Measurements from ENCODE around the gene ITGA3. TPM values are rescaled to one million over a fixed set of nuclear protein-coding genes. Genes with fewer than 3 reads are reported as not detected.

Gene ITGA3
- polyA plus RNA-seq, 1 of the 3 experiments (the other 2 are of a cell fraction) = 766 TPM

DNA sequence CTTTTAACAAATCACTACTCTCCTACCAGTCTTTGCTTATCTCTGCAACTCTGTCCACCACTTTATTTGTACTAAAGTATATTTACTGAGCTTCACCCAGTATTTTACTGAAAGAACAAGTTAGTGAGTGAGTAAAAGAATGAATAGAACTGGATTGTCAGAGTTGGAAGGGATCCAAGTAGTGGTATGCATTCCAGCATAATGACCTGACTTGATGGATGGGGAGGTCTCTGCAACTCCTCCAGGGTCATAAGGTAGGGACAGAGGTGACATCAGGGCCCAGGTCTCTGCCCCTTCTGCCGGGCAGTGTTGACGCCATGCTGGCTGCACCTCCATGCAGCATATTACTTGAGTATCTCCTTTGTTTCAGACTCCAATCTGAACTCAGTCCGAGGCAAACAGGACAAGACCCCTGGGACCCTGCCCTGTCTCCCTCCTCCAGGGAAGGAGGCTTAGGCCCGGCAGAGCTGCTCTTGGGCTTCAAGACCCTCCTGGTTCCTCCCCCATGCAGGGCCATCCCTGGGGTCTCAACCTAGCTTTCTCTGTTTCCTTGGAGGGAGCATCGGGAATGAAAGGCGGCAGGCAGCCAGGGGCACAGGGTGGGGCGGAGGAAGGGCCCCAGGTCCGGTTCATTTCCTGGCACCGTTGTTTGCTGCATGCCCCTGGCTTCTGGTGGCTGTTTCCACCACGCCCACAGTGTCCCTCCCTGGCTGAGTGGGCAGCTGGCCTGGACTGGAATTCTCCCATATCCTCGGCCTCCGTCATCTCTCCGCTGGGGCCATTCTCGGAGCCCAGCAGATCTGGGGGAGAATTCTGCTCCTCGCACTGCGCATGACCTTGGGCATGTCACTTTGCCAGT lies 12.4 kb upstream of the ITGA3 start (continued):
- no peak for TF ChIP-seq SMC3 (IDR thresholded peaks at IDR 0.05; ENCODE audit: low read depth, low read length)
- no peak for TF ChIP-seq MEF2A (IDR thresholded peaks at IDR 0.05; ENCODE audit: borderline replicate concordance, low read depth)
- TF ChIP-seq EP300 (IDR thresholded peaks at IDR 0.05; ENCODE audit: borderline replicate concordance in 1 of 2, low read depth in 1 of 2, low read length in 1 of 2) = no peak
- TF ChIP-seq RCOR1 (IDR thresholded peaks at IDR 0.05; ENCODE audit: low read length) = no peak
- TF ChIP-seq CHD2 (IDR thresholded peaks at IDR 0.05; ENCODE audit: low read length, partially characterized antibody) = no peak
- no peak for TF ChIP-seq REST (IDR thresholded peaks at IDR 0.05; ENCODE audit: low read depth, low read length)

DNA sequence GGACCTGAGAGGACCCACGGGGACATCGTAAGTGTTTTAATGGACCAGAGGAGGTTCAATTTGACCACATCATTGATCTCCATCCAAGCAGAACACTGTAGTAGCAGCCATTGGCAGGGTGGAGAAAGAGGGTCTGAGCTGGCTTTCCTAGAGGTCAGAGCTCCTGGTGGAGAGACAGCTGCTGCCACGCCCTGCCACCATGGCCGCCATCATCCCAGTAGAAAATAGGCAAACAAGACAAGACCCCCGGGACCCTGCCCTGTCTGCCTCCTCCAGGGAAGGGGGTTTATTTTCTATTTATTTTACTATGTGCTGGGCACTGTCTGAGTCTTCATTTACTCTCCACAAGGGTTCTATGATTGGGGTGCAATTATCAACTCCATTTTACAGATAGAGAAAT lies 11.4 kb upstream of the ITGA3 start:
- H3K4me2 ChIP-seq = no peak overlapping the region
- H4K20me1 ChIP-seq (ENCODE audit: insufficient read depth) = no peaks in the 10 kb centered on the region
- no peak for TF ChIP-seq RFX5 (IDR thresholded peaks at IDR 0.05; ENCODE audit: low read length)
- TF ChIP-seq, protein P1, sequence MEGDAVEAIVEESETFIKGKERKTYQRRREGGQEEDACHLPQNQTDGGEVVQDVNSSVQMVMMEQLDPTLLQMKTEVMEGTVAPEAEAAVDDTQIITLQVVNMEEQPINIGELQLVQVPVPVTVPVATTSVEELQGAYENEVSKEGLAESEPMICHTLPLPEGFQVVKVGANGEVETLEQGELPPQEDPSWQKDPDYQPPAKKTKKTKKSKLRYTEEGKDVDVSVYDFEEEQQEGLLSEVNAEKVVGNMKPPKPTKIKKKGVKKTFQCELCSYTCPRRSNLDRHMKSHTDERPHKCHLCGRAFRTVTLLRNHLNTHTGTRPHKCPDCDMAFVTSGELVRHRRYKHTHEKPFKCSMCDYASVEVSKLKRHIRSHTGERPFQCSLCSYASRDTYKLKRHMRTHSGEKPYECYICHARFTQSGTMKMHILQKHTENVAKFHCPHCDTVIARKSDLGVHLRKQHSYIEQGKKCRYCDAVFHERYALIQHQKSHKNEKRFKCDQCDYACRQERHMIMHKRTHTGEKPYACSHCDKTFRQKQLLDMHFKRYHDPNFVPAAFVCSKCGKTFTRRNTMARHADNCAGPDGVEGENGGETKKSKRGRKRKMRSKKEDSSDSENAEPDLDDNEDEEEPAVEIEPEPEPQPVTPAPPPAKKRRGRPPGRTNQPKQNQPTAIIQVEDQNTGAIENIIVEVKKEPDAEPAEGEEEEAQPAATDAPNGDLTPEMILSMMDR (IDR thresholded peaks at IDR 0.05) = no peak
- no peak for TF ChIP-seq TEAD4 (IDR thresholded peaks at IDR 0.05; ENCODE audit: borderline replicate concordance, insufficient read depth)
- no peak for TF ChIP-seq FOXM1 (IDR thresholded peaks at IDR 0.05; ENCODE audit: low read depth)
- POLR2A ChIA-PET = no interaction called here
- no peaks in the 10 kb centered on the region for H3K9me3 ChIP-seq
- peaks cover 41% of the 10 kb centered on the region for H3F3A ChIP-seq (replicated peaks; ENCODE audit: insufficient read depth)
- WGBS (ENCODE audit: low lambda C conversion rate) = 85% methylated on average over 5 of the region's 5 CpGs
- CTCF ChIA-PET = interaction anchor here (1.0 to 6.4 kb wide), 6 partner anchors 8 to 49 kb away, joined by 3 to 52 read pairs (median 14); partner anchors contain the start of gene ITGA3
- no peak overlapping the region for H3K27ac ChIP-seq (ENCODE audit: low read depth in 2 of 2, low read length in 1 of 2)
- H3K9ac ChIP-seq = no peak overlapping the region
- peaks cover 6% of the 10 kb centered on the region; the same call in 1 of the 2 replicates for H3K79me2 ChIP-seq (ENCODE audit: insufficient read depth)
- H3K4me3 ChIP-seq (ENCODE audit: low read depth in 2 of 2, low read length in 1 of 2) = no peak overlapping the region
- no peaks in the 10 kb centered on the region for H3K9me2 ChIP-seq
- no peaks in the 10 kb centered on the region for H3K36me3 ChIP-seq (replicated peaks in 1 of 2; ENCODE audit: control insufficient read depth in 1 of 2, insufficient read depth in 2 of 2, low read length in 1 of 2)
- no peak overlapping the region for H2AFZ ChIP-seq (ENCODE audit: low read depth)
- no peak for DNase-seq
- H3K27me3 ChIP-seq (ENCODE audit: insufficient read depth) = no peaks in the 10 kb centered on the region
- peaks cover 6 to 32% of the 10 kb centered on the region in 2 experiments; a peak in 3 of 4 replicates for H3K4me1 ChIP-seq (ENCODE audit: control insufficient read depth in 1 of 2, insufficient read depth in 2 of 2, low read depth in 1 of 2, low read length in 1 of 2)
